GM12801 (cell line): ENCODE results near the gene DUS1L.

ENCODE experiments used
- TF ChIP-seq, protein P1 (sequence below): IDR thresholded peaks from one replicate; pipeline ENCODE4 v1.5.1; 2011; ENCODE audit warnings: control low read depth; ENCODE audit not compliant: insufficient read length; ENCODE audit errors: extremely low read depth

The DUS1L gene

DNA sequence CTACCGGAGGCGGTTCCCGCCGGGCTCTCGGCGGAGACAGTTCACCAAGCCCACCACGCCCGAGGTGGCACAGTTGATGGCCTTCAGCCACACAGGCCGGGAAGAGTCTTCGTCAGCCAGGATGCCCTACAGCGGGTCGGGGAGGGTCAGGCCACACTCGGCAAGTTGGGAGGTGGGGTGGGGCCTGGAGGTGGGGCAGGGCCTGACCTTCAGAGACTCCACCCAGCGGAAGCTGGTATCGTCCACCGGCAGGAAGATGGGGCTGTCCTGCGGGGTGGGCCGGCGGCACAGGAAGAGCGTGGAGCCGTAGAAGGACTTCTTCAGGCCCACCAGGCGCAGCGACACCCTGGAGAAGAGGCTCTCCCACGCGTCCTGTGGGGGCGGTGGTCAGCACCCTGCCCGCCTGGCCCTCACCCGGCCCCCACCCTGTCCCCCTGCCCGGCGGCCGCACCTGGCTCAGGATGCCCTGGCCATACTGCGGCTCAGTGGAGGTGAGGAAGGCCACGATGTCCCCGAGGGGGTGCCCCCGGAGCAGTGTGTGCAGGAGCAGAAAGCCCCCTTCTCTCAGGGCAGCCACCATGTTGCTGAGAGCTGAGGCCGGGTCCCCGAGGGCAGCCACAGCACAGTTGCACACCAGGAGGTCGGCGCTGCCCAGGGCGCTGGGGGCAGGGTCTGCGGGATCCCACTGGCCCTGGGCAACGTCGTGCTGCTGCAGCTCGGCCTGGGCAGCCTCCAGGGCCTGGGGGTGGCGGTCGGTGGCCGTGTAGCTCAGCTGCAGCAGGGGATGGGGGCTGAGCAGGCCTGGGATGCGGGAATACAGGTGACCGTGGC lies 19.6 kb upstream of the DUS1L start:
- TF ChIP-seq, protein P1, sequence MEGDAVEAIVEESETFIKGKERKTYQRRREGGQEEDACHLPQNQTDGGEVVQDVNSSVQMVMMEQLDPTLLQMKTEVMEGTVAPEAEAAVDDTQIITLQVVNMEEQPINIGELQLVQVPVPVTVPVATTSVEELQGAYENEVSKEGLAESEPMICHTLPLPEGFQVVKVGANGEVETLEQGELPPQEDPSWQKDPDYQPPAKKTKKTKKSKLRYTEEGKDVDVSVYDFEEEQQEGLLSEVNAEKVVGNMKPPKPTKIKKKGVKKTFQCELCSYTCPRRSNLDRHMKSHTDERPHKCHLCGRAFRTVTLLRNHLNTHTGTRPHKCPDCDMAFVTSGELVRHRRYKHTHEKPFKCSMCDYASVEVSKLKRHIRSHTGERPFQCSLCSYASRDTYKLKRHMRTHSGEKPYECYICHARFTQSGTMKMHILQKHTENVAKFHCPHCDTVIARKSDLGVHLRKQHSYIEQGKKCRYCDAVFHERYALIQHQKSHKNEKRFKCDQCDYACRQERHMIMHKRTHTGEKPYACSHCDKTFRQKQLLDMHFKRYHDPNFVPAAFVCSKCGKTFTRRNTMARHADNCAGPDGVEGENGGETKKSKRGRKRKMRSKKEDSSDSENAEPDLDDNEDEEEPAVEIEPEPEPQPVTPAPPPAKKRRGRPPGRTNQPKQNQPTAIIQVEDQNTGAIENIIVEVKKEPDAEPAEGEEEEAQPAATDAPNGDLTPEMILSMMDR: no peak

DNA sequence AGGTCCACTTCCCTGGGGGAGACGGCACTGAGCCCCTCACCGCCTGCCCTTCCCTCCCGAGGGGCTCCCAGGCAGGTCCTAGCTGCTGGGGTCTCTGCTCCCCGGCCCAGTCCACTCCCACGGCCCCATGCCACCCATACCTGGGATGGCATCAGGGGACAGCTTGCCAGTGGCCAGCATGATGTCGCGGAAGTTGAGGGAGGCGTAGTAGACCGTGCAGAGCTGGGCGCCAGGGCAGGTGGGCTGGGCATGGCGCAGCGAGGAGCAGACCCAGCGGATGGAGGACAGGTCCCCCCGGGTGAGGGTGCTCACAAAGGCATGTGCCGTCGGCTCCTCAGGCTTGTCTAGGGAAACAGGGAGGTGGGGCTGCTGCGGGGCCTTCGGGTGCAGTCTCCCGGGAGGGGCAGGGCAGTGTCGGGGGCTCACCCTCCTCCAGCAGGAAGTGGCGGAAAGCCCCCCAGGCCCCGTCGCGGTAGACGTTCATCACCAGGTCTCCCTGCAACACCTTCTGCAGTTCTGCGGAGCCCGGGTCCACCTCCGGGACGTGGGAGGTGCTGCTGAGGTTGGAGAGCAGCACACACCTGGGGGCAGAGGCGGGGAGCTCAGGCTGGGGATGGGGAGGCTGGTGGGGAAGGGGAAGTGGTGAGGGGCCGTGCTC lies 18.9 kb upstream of the DUS1L start:
- TF ChIP-seq, protein P1: no peak

DNA sequence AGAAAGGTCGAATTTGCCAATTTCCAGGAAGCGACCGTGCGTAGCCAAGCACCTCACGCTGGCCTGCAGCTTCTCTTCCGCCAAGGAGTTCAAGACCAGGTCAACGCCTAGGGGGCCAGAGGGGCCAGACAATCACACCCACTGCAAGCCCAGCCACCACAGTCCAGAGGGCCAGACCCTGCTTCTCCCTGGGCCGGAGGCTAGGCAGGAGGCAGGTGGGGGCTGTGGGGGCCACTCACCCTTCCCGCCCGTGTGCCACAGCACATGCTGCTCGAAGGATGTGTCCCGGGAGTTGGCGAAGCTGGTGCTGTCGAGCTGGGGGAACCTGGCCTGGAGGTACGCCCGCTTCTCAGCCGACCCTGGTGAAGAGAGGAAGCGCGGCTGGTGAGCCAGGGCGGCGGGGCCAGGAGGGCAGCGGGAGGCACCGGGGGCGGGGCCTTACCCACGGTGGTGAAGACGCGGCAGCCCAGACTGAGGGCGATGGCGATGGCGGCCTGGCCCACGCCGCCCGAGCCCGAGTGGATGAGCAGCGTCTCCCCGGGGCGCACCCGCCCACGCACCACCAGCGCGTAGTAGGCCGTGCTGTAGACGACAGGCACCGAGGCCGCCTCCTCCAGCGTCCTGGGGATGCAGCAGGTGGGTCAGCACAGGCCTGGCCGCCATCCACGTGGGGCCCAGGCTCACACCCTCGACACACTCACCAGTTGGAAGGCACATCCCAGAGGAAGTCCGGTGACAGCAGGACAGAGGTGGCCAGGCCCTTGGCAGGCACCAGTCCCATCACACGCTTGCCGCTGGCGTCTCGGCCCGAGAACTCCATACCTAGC lies 18.1 kb upstream of the DUS1L start:
- TF ChIP-seq, protein P1: no peak

DNA sequence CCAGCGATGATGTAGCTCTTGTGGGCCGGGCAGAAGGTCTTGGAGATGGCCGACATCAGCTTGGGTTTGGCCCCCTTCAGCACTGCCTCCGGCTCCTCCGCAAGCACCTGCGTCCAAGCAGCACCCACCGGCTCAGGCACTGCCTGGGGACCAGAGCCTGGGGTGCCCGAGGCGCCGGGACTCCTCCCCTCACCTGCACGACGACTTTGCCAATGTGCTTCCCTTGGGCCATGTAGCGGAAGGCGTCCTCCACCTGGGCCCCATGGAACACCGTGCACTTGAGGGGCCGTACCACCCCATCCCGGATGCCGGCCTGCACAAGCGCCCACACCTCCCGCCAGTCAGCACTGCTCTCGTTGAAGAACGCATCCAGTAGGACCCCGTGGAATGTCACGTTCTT lies 17.4 kb upstream of the DUS1L start:
- TF ChIP-seq, protein P1: no peak

DNA sequence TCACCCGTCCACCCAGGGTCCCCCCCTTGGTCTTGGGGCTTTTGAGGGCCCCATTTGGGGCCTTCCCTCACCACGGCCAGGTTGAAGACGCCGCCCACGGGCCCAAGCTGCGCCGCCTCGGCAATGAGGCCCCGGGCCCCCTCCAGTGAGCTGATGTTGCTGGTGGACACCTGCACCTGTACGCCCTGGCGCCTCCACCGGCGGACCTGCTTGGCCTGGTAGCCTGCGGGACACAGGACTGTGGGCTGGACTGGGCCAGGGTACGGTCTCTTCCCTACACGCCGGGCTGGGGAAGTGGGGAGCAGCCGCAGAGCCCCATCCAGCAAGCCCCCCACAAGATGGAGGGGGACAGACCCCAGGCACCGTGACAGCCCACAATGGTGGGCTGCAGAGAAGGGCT lies 16.9 kb upstream of the DUS1L start:
- TF ChIP-seq, protein P1: no peak

DNA sequence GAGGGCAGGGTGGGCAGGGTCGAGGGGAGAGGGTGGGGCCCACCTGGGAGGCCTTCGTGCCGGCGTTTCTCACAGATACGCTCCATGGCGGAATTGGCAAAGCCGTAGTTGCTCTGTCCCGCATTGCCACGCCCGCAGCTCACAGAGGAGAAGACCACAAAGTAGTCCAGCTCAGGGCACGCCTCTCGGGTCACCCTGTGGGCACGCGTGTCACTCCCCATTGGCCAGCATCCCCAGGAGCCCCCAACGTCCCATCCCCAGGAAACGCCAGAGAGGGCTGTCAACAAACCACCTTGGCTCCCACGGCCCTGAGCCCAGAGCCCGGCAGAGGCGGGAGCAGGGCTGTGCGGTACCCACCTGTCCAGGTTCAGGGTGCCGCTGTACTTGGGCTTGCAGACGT lies 16.4 kb upstream of the DUS1L start:
- TF ChIP-seq, protein P1: no peak

DNA sequence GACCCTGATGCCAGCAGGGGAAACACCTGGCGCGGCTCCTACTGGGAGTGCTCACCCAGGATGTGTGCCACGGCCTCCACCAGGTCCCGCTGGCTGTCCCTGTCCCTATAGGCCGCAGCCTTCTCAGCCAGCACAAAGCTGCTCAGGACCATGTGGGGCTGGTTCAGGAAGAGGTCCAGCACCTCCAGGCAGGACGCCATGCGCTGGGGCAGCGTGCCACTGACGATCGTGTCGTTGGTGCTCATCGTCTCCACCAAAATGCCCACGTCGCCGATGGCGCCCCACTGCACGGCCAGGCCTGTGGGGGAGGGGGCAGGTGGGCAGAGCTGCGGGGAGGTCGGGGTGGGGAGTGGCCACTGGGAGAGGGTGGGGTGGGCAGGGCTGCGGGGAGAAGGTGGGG lies 15.9 kb upstream of the DUS1L start:
- TF ChIP-seq, protein P1: no peak
